SHP77 treated with DMSO at 0.1 percent for 48 hours (cell line): ENCODE data around the gene SRRM2.
A peak's percentile ranks its signal among the peaks of the same experiment; 100 is the strongest.

ENCODE experiments used
- DNase-seq: peaks from one replicate; lab custom pipeline; 2025; lab: John Stamatoyannopoulos, UW

Gene SRRM2

DNA sequence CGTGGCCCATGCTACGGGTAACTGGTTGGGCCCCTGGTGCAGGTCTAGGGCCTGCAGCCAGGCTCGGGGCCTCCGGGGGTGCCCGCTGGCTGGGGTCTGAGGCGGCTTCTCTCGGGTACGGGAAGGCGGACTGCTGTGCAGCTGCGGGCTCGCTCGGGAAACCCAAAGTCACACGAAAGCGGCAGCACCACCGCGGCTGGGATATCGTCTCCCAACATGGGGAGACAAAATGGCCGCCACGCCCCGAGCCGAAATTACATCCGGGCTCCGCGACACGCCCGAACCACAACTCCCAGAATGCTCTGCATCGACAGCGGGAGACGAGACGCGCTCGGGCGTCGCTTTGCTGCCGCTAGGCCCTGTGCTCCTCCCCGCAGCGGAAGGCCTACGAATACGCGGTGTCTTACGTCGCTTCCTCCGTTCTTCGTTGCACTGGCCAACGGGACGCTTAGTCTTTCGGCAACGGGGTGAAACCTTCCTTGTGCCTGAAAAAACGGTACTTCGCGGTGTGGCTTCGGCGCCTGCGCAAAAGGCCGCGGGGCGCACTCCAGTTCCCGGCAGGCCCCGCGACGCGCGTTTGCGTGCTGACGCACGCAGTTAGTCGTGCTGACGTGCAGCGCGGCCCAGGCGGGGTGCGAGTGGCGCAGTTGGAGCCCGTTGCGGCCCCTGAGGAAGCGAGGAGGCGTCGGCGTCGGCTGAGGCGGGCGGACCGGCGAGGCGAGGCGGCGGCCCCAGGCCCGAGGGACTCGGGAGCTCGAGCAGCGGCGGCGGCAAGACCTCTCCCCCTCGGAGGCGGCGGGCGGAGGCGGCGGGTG lies at the start of gene SRRM2:
Gene SRRM2 (plus strand): TSS at position 604 of the 815 bp plus-strand sequence. CDS start 3,727 bp downstream, outside the sequence.
- peak; percentile 87 for DNase-seq

GRCh38 chr16:2702871-2703745 lies 49.3 kb upstream of the SRRM2 start:
- no peak for DNase-seq

- no peak for DNase-seq
These were observed 48.1 kb upstream of the SRRM2 start for GRCh38 chr16:2704166-2704982.

DNA sequence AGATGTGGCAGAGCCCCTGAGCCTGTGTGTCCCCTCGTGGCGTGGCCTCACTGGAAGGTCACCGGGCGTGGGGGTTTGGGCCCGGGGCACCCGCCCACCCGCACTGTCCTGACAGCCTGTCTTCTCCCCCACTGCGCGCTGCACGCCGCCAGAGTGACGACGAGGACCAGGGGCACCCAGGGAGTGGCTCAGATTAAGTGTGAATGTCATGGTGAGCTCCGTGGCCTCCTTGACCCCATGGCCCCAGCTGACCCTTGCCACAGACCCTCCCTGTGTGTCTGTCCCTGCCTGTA lies 47.5 kb upstream of the SRRM2 start:
- DNase-seq: no peak

- no peak for DNase-seq
These were observed 47.1 kb upstream of the SRRM2 start for GRCh38 chr16:2705351-2705750.

GRCh38 chr16:2706085-2706484 lies 46.4 kb upstream of the SRRM2 start:
- no peak for DNase-seq

- no peak for DNase-seq
These were observed 45.7 kb upstream of the SRRM2 start for GRCh38 chr16:2706611-2707311.

- no peak for DNase-seq
These were observed 44.8 kb upstream of the SRRM2 start for GRCh38 chr16:2707368-2708289.

- no peak for DNase-seq
These were observed 44.2 kb upstream of the SRRM2 start for GRCh38 chr16:2708290-2708639.

DNA sequence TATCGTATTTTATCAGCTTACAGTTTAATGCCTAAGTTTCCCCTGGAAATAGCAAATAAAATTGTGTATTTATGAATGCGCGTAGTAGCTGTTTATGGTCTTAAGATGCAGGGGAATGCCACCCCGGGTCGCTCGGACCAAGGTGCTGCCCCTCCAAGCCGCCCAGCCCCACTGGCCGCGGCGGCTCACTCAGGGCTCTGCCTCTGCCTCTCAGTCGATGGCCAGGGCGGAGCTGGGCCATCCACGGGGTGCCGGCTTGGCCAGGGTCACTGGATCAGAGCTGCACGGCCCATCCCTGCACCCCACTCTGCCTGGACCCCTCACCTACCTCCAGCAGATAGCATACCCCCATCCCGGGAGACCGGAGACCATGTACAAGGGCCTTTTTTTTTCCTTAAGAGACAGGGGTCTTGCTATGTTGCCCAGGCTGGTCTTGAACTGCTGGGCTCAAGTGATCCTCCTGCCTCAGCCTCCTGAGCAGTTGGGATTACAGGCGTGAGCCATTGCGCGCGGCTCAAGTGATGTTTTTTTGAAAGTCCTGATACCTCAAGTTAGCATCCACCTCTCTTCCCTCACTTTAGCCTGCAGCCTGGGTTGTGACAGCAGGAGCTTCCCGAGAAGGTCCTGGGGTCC lies 43.4 kb upstream of the SRRM2 start:
- no peak for DNase-seq

- DNase-seq: no peak
These were observed 42.9 kb upstream of the SRRM2 start for GRCh38 chr16:2709588-2709984.

DNA sequence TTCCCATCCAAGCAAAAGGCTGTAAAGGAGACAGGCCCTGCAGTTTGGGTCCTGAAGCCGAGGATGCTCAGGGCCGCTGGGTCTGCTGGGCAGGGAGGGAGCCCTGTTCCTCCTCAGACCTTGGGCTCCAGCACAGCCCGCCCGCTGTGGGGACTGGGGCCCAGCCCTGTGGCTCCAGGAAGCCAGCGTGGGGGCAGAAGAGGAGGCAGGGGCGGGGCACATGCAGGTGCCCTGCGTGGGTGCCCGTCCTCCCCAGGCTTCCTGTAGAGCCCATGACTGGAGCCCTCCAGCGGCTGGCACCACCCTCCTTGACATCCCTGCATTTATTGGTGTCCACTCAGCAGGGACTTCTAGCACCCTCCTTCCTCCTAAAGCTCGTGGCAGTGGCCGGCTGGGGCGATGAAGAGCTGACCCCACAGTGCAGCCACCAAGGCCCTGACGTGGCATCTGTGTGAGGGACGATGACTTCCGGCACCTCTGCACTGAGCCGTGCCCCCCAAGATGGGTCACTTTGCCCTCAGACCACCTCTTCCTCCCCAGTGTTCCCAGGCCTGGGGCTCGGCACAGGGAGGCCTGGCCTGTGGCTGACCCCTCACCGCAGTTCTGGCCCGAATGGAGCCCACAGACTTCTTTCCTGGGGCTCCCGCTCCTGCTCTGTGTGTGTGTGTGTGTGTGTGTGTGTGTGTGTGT lies 42.3 kb upstream of the SRRM2 start:
- DNase-seq: no peak

- no peak for DNase-seq
These were observed 41.7 kb upstream of the SRRM2 start for GRCh38 chr16:2710711-2711231.

DNA sequence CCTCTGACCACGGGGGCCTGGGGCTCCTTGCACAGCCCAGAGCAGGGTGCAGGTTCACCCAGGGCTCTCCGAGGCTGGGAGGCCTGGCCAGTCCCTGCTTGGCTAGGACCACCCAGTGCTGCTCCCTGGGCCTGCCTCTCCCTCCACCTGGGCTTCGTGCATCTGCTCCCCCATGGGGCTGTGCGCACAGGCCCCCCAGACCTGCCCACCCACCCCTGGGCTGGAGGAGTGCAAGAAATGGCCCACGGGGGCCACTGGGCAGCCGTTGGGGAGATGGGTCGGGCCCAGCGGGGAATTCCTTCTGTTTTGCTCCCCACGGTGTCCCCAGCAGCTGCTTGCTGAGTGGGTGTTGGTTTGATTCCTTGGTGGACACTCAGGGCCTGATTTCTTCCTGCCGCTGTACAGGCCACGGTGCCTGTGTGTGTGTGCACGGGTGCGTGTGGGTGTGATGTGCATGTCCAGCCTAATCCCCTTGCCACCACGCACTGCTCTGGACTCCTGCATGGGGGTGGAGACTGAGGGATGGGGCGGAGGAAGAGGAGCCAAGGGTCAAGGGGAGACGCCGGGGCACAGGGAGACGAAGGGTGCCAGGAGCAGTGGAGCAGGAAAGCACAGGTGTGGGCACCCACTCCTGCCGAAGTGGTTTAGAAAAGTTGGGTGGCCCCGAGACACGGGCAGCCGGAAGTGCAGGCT lies 40.9 kb upstream of the SRRM2 start:
- DNase-seq: no peak

DNA sequence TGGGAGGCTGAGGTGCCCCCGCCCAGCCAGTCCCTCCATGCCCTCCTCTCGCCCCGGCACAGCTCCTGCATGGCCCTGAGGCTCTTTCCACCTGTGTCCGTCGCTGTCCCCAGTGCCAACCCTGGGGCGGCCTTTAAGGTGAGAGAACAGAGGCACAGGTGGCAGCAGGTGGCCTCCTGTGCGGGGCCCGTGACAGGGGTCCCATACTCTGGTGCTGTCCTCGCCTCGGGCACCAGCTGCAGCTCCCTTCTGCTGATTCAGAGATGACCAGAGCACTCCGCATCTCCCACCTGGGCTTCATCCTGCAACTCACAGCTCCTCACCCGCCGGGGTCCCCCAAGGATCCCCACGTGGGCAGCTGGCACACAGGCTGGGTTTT lies 40.4 kb upstream of the SRRM2 start:
- no peak for DNase-seq

- no peak for DNase-seq
These were observed 39.9 kb upstream of the SRRM2 start for GRCh38 chr16:2712546-2712945.

GRCh38 chr16:2713523-2713922 lies 38.9 kb upstream of the SRRM2 start:
- DNase-seq: no peak

DNA sequence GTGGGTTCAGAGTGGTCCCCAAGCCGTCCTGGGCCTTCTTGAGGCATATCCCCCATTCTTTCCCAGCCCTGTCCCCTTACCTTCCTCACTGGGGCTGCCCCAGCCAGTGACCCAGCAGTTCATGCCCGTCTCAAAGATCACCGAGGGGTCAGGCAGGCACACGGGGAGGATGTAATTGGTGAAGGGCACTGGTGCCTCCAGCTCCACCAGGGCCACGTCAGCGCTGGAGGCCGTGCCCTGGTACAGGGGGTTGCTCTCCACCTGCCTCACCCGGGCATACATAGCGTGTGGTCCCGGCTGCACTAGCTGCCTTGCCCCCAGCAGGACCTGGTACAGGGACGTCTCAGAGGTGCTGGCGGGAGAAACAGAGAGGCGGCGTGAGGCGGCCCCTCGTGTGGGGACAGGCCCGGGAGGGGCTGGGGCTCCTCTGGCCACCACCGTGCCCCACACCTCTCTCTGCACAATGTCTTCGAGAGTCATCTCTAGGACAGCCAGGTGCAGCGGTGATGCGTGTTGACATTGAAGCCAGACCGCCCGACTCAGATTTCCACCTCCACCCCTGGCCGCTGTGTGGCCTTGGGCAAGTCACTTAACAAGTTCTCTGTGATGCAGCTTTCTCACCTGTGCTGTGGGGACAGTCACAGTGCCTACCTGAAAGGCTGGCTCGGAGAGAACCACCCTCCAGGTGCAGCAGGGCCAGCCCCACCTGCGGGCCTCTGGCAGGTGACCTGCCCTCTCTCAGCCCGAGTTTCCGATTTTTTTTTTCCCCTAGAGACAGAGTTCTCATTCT lies 38.3 kb upstream of the SRRM2 start:
- no peak for DNase-seq
